IPS-15b (cell line): ENCODE data around the gene THSD4.

ENCODE experiments used
- H3K27me3 ChIP-seq: one replicate; pipeline ENCODE4 v1.6.1; 2013; ENCODE audit warnings: low read length; ENCODE audit not compliant: control insufficient read depth, insufficient read depth
- H3K36me3 ChIP-seq: one replicate; pipeline ENCODE4 v1.6.1; 2013; ENCODE audit warnings: low read length; ENCODE audit not compliant: control insufficient read depth, insufficient read depth
- H3K4me1 ChIP-seq: one replicate; pipeline ENCODE4 v1.6.1; 2013; ENCODE audit warnings: mild to moderate bottlenecking, low read length; ENCODE audit not compliant: control insufficient read depth, insufficient read depth
- H3K4me3 ChIP-seq: one replicate; pipeline ENCODE4 v1.5.1; 2013; ENCODE audit warnings: low read depth, low read length
- H3K9ac ChIP-seq: one replicate; pipeline ENCODE4 v1.6.1; 2013; ENCODE audit warnings: low read depth, mild to moderate bottlenecking, low read length
- H3K9me3 ChIP-seq: one replicate; pipeline ENCODE4 v1.6.1; 2013; ENCODE audit warnings: mild to moderate bottlenecking, low read length; ENCODE audit not compliant: control insufficient read depth, insufficient read depth

The THSD4 gene

GRCh38 chr15:71344316-71344715 lies 229.0 kb downstream of the THSD4 start:
- Histone ChIP-seq H3K36me3 (no peaks in the 10 kb centered on the region), H3K4me3 (no peak overlapping the region), H3K9me3 (no peaks in the 10 kb centered on the region), H3K9ac (no peak overlapping the region), H3K27me3 (no peaks in the 10 kb centered on the region), H3K4me1 (no peaks in the 10 kb centered on the region)

DNA sequence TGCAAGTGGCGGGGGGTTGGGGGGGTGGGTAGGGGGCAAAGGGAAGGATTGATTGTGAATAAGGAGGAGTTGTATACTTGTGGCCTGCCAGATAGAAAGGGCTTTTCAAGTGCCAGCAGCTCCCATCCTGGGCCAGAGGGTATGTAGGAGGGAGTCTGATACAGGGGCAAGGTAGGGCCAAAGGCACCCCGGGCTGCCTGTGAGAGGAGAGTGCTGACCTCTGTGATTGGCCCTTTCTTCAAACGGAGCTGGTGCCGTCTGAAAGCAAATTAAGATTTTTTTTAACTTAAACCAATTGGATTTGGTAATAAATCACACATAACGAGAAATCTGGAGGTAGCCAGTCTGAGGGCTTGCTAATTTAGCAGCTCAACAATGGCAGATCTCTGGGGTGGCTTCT lies 229.9 kb downstream of the THSD4 start:
- Histone ChIP-seq H3K27me3 (no peaks in the 10 kb centered on the region), H3K9ac (no peak overlapping the region), H3K4me3 (no peak overlapping the region), H3K36me3 (no peaks in the 10 kb centered on the region), H3K4me1 (no peaks in the 10 kb centered on the region), H3K9me3 (no peaks in the 10 kb centered on the region)

- H3K36me3 ChIP-seq = no peaks in the 10 kb centered on the region
- H3K27me3 ChIP-seq = no peaks in the 10 kb centered on the region
- no peak overlapping the region for H3K4me3 ChIP-seq
- no peaks in the 10 kb centered on the region for H3K9me3 ChIP-seq
- no peak overlapping the region for H3K9ac ChIP-seq
- no peaks in the 10 kb centered on the region for H3K4me1 ChIP-seq
Observed at GRCh38 chr15:71346464-71346863, 231.2 kb downstream of the THSD4 start.

GRCh38 chr15:71348597-71348996 lies 233.3 kb downstream of the THSD4 start:
- H3K9ac ChIP-seq = no peak overlapping the region
- H3K36me3 ChIP-seq = no peaks in the 10 kb centered on the region
- H3K4me1 ChIP-seq = no peaks in the 10 kb centered on the region
- no peaks in the 10 kb centered on the region for H3K27me3 ChIP-seq
- no peaks in the 10 kb centered on the region for H3K9me3 ChIP-seq
- no peak overlapping the region for H3K4me3 ChIP-seq

- Histone ChIP-seq H3K9me3 (no peaks in the 10 kb centered on the region), H3K36me3 (no peaks in the 10 kb centered on the region), H3K4me1 (no peaks in the 10 kb centered on the region), H3K4me3 (no peak overlapping the region), H3K9ac (no peak overlapping the region), H3K27me3 (no peaks in the 10 kb centered on the region)
Observed at GRCh38 chr15:71349336-71349735, 234.1 kb downstream of the THSD4 start.

- no peak overlapping the region for H3K4me3 ChIP-seq
- H3K36me3 ChIP-seq = no peaks in the 10 kb centered on the region
- no peaks in the 10 kb centered on the region for H3K27me3 ChIP-seq
- H3K4me1 ChIP-seq = no peaks in the 10 kb centered on the region
- no peaks in the 10 kb centered on the region for H3K9me3 ChIP-seq
- H3K9ac ChIP-seq = no peak overlapping the region
Observed at GRCh38 chr15:71349736-71350526, 234.7 kb downstream of the THSD4 start.

- no peaks in the 10 kb centered on the region for H3K27me3 ChIP-seq
- no peak overlapping the region for H3K4me3 ChIP-seq
- no peaks in the 10 kb centered on the region for H3K36me3 ChIP-seq
- no peaks in the 10 kb centered on the region for H3K4me1 ChIP-seq
- no peaks in the 10 kb centered on the region for H3K9me3 ChIP-seq
- no peak overlapping the region for H3K9ac ChIP-seq
Observed at GRCh38 chr15:71350622-71351378, 235.5 kb downstream of the THSD4 start.

DNA sequence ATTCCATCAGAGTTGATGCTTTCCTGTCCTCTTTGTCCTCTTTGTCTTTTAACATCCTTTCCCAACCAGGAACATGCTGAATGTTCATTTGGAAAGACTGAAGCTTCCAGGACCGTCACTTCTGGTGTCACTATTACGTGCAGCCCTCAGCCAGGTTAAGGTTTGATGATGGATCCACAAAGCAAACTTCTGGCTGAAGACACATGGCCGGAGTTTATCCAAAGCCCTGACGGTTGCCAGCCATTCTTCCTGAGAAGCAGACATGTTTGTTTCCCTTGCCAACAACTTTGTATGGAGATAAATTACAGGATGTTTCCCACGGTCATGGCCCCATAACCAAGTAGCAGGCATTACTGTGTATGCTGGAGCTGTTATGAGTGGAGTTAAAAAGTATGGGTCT lies 236.9 kb downstream of the THSD4 start:
- Histone ChIP-seq H3K9ac (no peak overlapping the region), H3K36me3 (no peaks in the 10 kb centered on the region), H3K4me3 (no peak overlapping the region), H3K27me3 (no peaks in the 10 kb centered on the region), H3K9me3 (no peaks in the 10 kb centered on the region), H3K4me1 (no peaks in the 10 kb centered on the region)

GRCh38 chr15:71352765-71353164 lies 237.5 kb downstream of the THSD4 start:
- Histone ChIP-seq H3K4me3 (no peak overlapping the region), H3K27me3 (no peaks in the 10 kb centered on the region), H3K9me3 (no peaks in the 10 kb centered on the region), H3K4me1 (no peaks in the 10 kb centered on the region), H3K36me3 (no peaks in the 10 kb centered on the region), H3K9ac (no peak overlapping the region)

GRCh38 chr15:71353171-71353570 lies 237.9 kb downstream of the THSD4 start:
- Histone ChIP-seq H3K4me3 (no peak overlapping the region), H3K36me3 (no peaks in the 10 kb centered on the region), H3K9me3 (no peaks in the 10 kb centered on the region), H3K4me1 (no peaks in the 10 kb centered on the region), H3K27me3 (no peaks in the 10 kb centered on the region), H3K9ac (no peak overlapping the region)

- Histone ChIP-seq H3K9ac (no peak overlapping the region), H3K9me3 (no peaks in the 10 kb centered on the region), H3K4me1 (no peaks in the 10 kb centered on the region), H3K36me3 (no peaks in the 10 kb centered on the region), H3K27me3 (no peaks in the 10 kb centered on the region), H3K4me3 (no peak overlapping the region)
Observed at GRCh38 chr15:71355268-71355667, 240.0 kb downstream of the THSD4 start.

GRCh38 chr15:71357321-71357732 lies 242.1 kb downstream of the THSD4 start:
- Histone ChIP-seq H3K27me3 (no peaks in the 10 kb centered on the region), H3K4me3 (no peak overlapping the region), H3K9ac (no peak overlapping the region), H3K9me3 (no peaks in the 10 kb centered on the region), H3K36me3 (no peaks in the 10 kb centered on the region), H3K4me1 (no peaks in the 10 kb centered on the region)
